ENCODE measurements around the gene DACH1. TPM values are rescaled to one million over a fixed set of nuclear protein-coding genes. Genes with fewer than 3 reads are reported as not detected.
A peak's percentile ranks its signal among the peaks of the same experiment; 100 is the strongest.

DACH1 gene
- total and polyA plus RNA-seq, 2 of the 8 experiments (the other 6 are each of a cell fraction or from before 2014, with no cell fraction given): 0.12 to 0.67 TPM

DNA sequence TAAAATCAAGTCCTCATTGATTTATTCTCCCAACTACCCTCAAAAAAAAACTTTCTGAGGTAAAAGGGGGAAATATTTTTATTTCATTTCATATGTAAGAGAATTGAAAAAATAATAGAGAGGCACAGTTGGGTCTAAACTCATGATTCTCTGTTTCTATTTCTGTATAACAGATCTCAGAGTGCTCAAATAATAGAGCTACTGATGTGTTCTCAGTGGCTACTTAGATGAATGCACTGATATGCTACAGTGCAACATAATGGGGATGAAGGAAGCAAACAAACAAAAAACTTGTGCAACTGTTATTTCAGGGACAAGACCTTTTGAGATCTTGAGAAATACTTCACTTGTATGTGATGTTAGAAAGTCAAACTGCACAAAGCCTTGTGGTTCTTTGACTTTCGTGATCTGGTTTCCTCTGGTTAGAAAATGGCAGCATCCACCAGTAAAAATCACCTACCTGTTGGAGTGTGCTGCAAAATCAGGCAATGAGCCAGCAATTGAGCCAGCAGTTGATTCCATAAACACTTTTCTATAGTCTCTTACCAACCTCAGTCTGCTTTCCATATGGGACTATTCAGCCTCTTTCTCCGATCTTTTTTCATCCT, 9.7 kb upstream of the DACH1 start:
- Histone ChIP-seq H2AK5ac (ENCODE audit: low read depth, low read length) (0 out of 2 replicates have a peak overlapping the region, but pooled peaks have one; percentile 7), H3K79me1 (ENCODE audit: low read depth, low read length) (no peaks in the 10 kb centered on the region), H2BK15ac (ENCODE audit: low read length) (no peak overlapping the region), H2BK20ac (ENCODE audit: low read length) (no peak overlapping the region; the same call in 1 of the 2 replicates), H3K27ac (ENCODE audit: low read depth, low read length) (no peak overlapping the region), H2BK120ac (replicated peaks; ENCODE audit: low read depth, low read length) (no peak overlapping the region), H3K27me3 (replicated peaks in 1 of 4; ENCODE audit: control insufficient read depth in 3 of 4, extremely low read depth in 1 of 4, insufficient read depth in 3 of 4, low read length in 3 of 4) (no peaks in the 10 kb centered on the region), H2BK5ac (ENCODE audit: low read depth, low read length) (no peak overlapping the region; the same call in 1 of the 2 replicates), H2BK12ac (ENCODE audit: low read depth, low read length) (peak overlapping the region; percentile 76; the same call in 1 of the 2 replicates), H3K4me2 (ENCODE audit: insufficient read depth in 1 of 2, low read depth in 2 of 2, low read length in 2 of 2) (peak overlapping the region; percentile 40 to 69), H3K4ac (replicated peaks; ENCODE audit: insufficient read length, low read depth, low read length) (no peak overlapping the region), H3K14ac (ENCODE audit: insufficient read length) (no peak overlapping the region), H4K8ac (ENCODE audit: extremely low read depth, insufficient read depth, low read length) (no peak overlapping the region), H2AFZ (ENCODE audit: low read length) (peak overlapping the region; percentile 8; the same call in 1 of the 2 replicates), H3K36me3 (ENCODE audit: control insufficient read depth in 2 of 4, insufficient read depth in 4 of 4, low read length in 3 of 4) (no peaks in the 10 kb centered on the region), H3K4me3 (ENCODE audit: extremely low read depth in 1 of 4, insufficient read depth in 2 of 4, low read depth in 3 of 4, low read length in 4 of 4) (peak overlapping the region in 1 of 4 experiments; percentile 16; a peak in 1 of 8 replicates), H4K5ac (ENCODE audit: insufficient read length, low read depth, low read length) (no peak overlapping the region), H4K91ac (replicated peaks; ENCODE audit: insufficient read length, low read length) (no peak overlapping the region), H3K18ac (ENCODE audit: extremely low read depth, low read length) (no peak overlapping the region), H4K20me1 (replicated peaks in 1 of 2; ENCODE audit: control insufficient read depth in 1 of 2, insufficient read depth in 2 of 2, low read length in 2 of 2) (no peaks in the 10 kb centered on the region), H3K23me2 (ENCODE audit: low read depth, low read length) (no peaks in the 10 kb centered on the region), H3K9ac (replicated peaks in 1 of 4; ENCODE audit: extremely low read depth in 1 of 4, low read depth in 3 of 4, low read length in 3 of 4) (no peak overlapping the region), H3K4me1 (replicated peaks in 1 of 4; ENCODE audit: control insufficient read depth in 3 of 4, insufficient read depth in 4 of 4, low read length in 3 of 4) (peaks cover 2 to 13% (median 9%) of the 10 kb centered on the region in 4 experiments; a peak in 5 of 7 replicates), H3K56ac (replicated peaks; ENCODE audit: insufficient read length, low read depth, low read length) (no peak overlapping the region), H3K9me3 (ENCODE audit: insufficient read depth in 2 of 2, low read depth in 1 of 2, low read length in 1 of 2) (no peaks in the 10 kb centered on the region), H3K79me2 (ENCODE audit: control insufficient read depth in 1 of 2, insufficient read depth in 2 of 2, low read length in 2 of 2) (no peaks in the 10 kb centered on the region), H3K23ac (ENCODE audit: insufficient read length) (no peak overlapping the region)
- 56% methylated on average over 2 of the region's 2 CpGs; no CpG with 5 or more reads in 1 of the 2 experiments for WGBS, 2 experiments (ENCODE audit: extremely low coverage in 1 of 2, insufficient coverage in 1 of 2, insufficient read length in 1 of 2, insufficient replicate concordance in 2 of 2, low coverage in 1 of 2, low lambda C conversion rate in 2 of 2, missing lambda C conversion rate in 1 of 2)
- FAIRE-seq: no peak
- no peak for DNase-seq (ENCODE audit: low read depth in 1 of 2, low spot score in 2 of 2)
- TF ChIP-seq TAF1 (IDR thresholded peaks at IDR 0.05; ENCODE audit: low read depth, low read length) (no peak), KDM1A (IDR thresholded peaks at IDR 0.05; ENCODE audit: borderline replicate concordance, low read length) (no peak), CBX5 (IDR thresholded peaks at IDR 0.05; ENCODE audit: low read depth, low read length) (no peak), CEBPB (IDR thresholded peaks at IDR 0.05; ENCODE audit: low read depth, low read length) (no peak)
- ChIA-PET CTCF (ENCODE audit: partially characterized antibody) (interaction anchor here (0.6 to 1.5 kb wide), 10 partner anchors 9 to 560 kb away, joined by 3 to 5 read pairs (median 3); no protein-coding TSS in a partner anchor), POLR2A (ENCODE audit: partially characterized antibody) (interaction anchor here (1.2 to 2.5 kb wide), 3 partner anchors 10 to 190 kb away, joined by 3 to 5 read pairs (median 5); partner anchors contain the start of gene DACH1)

Data from H1 (cell line).